MCF 10A (cell line): ENCODE data around the gene MMP17. TPM values are rescaled to one million over a fixed set of nuclear protein-coding genes. Genes with fewer than 3 reads are reported as not detected.

ENCODE experiments used
- BruUV-seq: library from RNA; stranded (reverse); fragments of 400-500 nt; replicated peaks from 2 replicates; lab custom pipeline; 2021; lab: Mats Ljungman, UMichigan
- CTCF ChIA-PET: fragments of 300-600 bp; sonication (Branson Sonifier 250); formaldehyde crosslinking; extraction: SDS; loops from one replicate; lab custom pipeline; 2021; ENCODE audit warnings: antibody characterized with exemption, inconsistent platforms; lab: Yijun Ruan, JAX
- POLR2A ChIA-PET: fragments of 300-600, 350-650 bp; sonication (Branson Sonifier 250); formaldehyde crosslinking; extraction: SDS; loops from one replicate; lab custom pipeline; 2020; ENCODE audit warnings: antibody characterized with exemption, inconsistent platforms; lab: Yijun Ruan, JAX
- DNase-seq: peaks from one replicate; pipeline ENCODE4 v3.0.0-alpha.2; 2018; ENCODE audit not compliant: unreplicated experiment
- H3K27ac Mint-ChIP-seq: one replicate; pipeline ENCODE4 v1.8.0; 2022; ENCODE audit warnings: mild to moderate bottlenecking, low read depth, mixed read lengths; ENCODE audit not compliant: unreplicated experiment
- H3K27me3 Mint-ChIP-seq: one replicate; pipeline ENCODE4 v1.8.0; 2022; ENCODE audit warnings: mixed read lengths; ENCODE audit not compliant: insufficient read depth, unreplicated experiment
- H3K36me3 Mint-ChIP-seq: one replicate; pipeline ENCODE4 v1.8.0; 2022; ENCODE audit warnings: mild to moderate bottlenecking, moderate library complexity, mixed read lengths; ENCODE audit not compliant: insufficient read depth, unreplicated experiment
- H3K4me1 Mint-ChIP-seq: one replicate; pipeline ENCODE4 v1.8.0; 2022; ENCODE audit warnings: mixed read lengths; ENCODE audit not compliant: insufficient read depth, unreplicated experiment
- H3K4me3 Mint-ChIP-seq: one replicate; pipeline ENCODE4 v1.8.0; 2022; ENCODE audit warnings: mild to moderate bottlenecking, moderate library complexity, mixed read lengths; ENCODE audit not compliant: unreplicated experiment
- H3K9me3 Mint-ChIP-seq: one replicate; pipeline ENCODE4 v1.8.0; 2022; ENCODE audit warnings: mixed read lengths; ENCODE audit not compliant: unreplicated experiment
- CTCF ChIP-seq: fragments of 200-600 bp; IDR thresholded peaks from one replicate; pipeline ENCODE4 v1.8.0; 2022; ENCODE audit warnings: antibody characterized with exemption, mild to moderate bottlenecking; ENCODE audit not compliant: unreplicated experiment
- intact Hi-C: fragments of 100-400 bp; cut with micrococcal nuclease; formaldehyde crosslinking; loops from 2 replicates; pipeline ENCODE4 v1.14.1; 2022
- total RNA-seq: library from RNA; stranded (reverse); gene quantifications from 2 replicates; pipeline ENCODE4 v1.2.3, GENCODE V29; 2022

MMP17 gene
- total RNA-seq, 1 experiment from 2014 or later = 5.4 TPM

GRCh38 chr12:131861261-131862083 is 33.3 kb downstream of the MMP17 start:
- H3K36me3 Mint-ChIP-seq = peaks cover 6% of the 10 kb centered on the region
- peak overlapping the region; percentile 59 for H3K4me3 Mint-ChIP-seq
- H3K4me1 Mint-ChIP-seq = peaks cover 34% of the 10 kb centered on the region
- no peak for TF ChIP-seq CTCF
- DNase-seq = no peak
- no TSS peak for BruUV-seq
- CTCF ChIA-PET = interaction anchor here (1.3 kb wide), 1 partner anchor 25 kb away, joined by 3 read pairs; no protein-coding TSS in a partner anchor
- no peak overlapping the region for H3K27ac Mint-ChIP-seq
- POLR2A ChIA-PET = interaction anchor here (1.1 to 2.0 kb wide), 2 partner anchors 11 to 75 kb away, joined by 3 to 4 read pairs; no protein-coding TSS in a partner anchor
- H3K27me3 Mint-ChIP-seq = peaks cover 18% of the 10 kb centered on the region
- no peaks in the 10 kb centered on the region for H3K9me3 Mint-ChIP-seq
- intact Hi-C loops = loop anchor here (1.0 to 2.0 kb wide), 2 partner anchors 35 to 67 kb away; partner anchors contain the start of gene PUS1

GRCh38 chr12:131862084-131862441 is 33.9 kb downstream of the MMP17 start:
- H3K4me3 Mint-ChIP-seq = no peak overlapping the region
- intact Hi-C loops = no loop called here
- TF ChIP-seq CTCF = no peak
- peaks cover 12% of the 10 kb centered on the region for H3K27me3 Mint-ChIP-seq
- BruUV-seq = no TSS peak
- no peak for DNase-seq
- H3K9me3 Mint-ChIP-seq = no peaks in the 10 kb centered on the region
- ChIA-PET CTCF (interaction anchor here (0.6 to 1.3 kb wide), 2 partner anchors 25 to 38 kb away, joined by 3 to 4 read pairs; no protein-coding TSS in a partner anchor), POLR2A (interaction anchor here (1.1 to 2.0 kb wide), 2 partner anchors 10 to 75 kb away, joined by 3 to 4 read pairs; no protein-coding TSS in a partner anchor)
- H3K27ac Mint-ChIP-seq = no peak overlapping the region
- H3K4me1 Mint-ChIP-seq = peaks cover 31% of the 10 kb centered on the region
- H3K36me3 Mint-ChIP-seq = peaks cover 6% of the 10 kb centered on the region

GRCh38 chr12:131862600-131862993 is 34.4 kb downstream of the MMP17 start:
- no TSS peak for BruUV-seq
- peaks cover 6% of the 10 kb centered on the region for H3K36me3 Mint-ChIP-seq
- CTCF ChIA-PET = interaction anchor here (0.6 to 1.3 kb wide), 3 partner anchors 26 to 79 kb away, joined by 3 to 4 read pairs (median 3); no protein-coding TSS in a partner anchor
- DNase-seq = no peak
- POLR2A ChIA-PET = interaction anchor here (1.0 to 2.0 kb wide), 4 partner anchors 10 to 74 kb away, joined by 3 to 8 read pairs (median 4); no protein-coding TSS in a partner anchor
- TF ChIP-seq CTCF = no peak
- H3K4me3 Mint-ChIP-seq = no peak overlapping the region
- intact Hi-C loops = no loop called here
- H3K4me1 Mint-ChIP-seq = peaks cover 31% of the 10 kb centered on the region
- H3K27ac Mint-ChIP-seq = no peak overlapping the region
- no peaks in the 10 kb centered on the region for H3K9me3 Mint-ChIP-seq
- peaks cover 8% of the 10 kb centered on the region for H3K27me3 Mint-ChIP-seq

- CTCF ChIA-PET = interaction anchor here (0.7 kb wide), 2 partner anchors 79 to 759 kb away, joined by 3 read pairs; no protein-coding TSS in a partner anchor
- H3K27ac Mint-ChIP-seq = no peak overlapping the region
These were observed 35.0 kb downstream of the MMP17 start for GRCh38 chr12:131862994-131863710.

More at GRCh38 chr12:131862994-131863710, 35.0 kb downstream of the MMP17 start:
- H3K27me3 Mint-ChIP-seq = peaks cover 3% of the 10 kb centered on the region
- peaks cover 31% of the 10 kb centered on the region for H3K4me1 Mint-ChIP-seq
- BruUV-seq = no TSS peak
- TF ChIP-seq CTCF = no peak
- H3K36me3 Mint-ChIP-seq = peaks cover 6% of the 10 kb centered on the region
- H3K9me3 Mint-ChIP-seq = no peaks in the 10 kb centered on the region
- no peak overlapping the region for H3K4me3 Mint-ChIP-seq
- POLR2A ChIA-PET = interaction anchor here (1.0 to 2.1 kb wide), 5 partner anchors 9 to 73 kb away, joined by 3 to 11 read pairs (median 4); no protein-coding TSS in a partner anchor
- peak; percentile 55 for DNase-seq
- intact Hi-C loops = no loop called here
